SK-N-SH treated with all-trans-retinoic acid at 6 μM for 48 hours (cell line): ENCODE results near the gene CFAP45.
"Not testable (repeated sequence)": the region's sequence is repeated elsewhere in the genome, so short reads cannot be mapped to it uniquely, and the experiment has no call there.

Experiments
- ATAC-seq: fragments of 200-7000 bp; cut with Tn5 transposase; 3 replicates; pipeline ENCODE4 v1.9.1; 2020; ENCODE audit warnings: mild to moderate bottlenecking, moderate library complexity
- ARNTL ChIP-seq: fragments of 450-650 bp; formaldehyde crosslinking; IDR thresholded peaks from 2 replicates; pipeline ENCODE4 v1.5.0; 2020; ENCODE audit warnings: low read depth, mild to moderate bottlenecking, moderate library complexity, borderline replicate concordance
- BACH2 ChIP-seq: fragments of 250-450 bp; sonication (Bioruptor Pico); IDR thresholded peaks from 2 replicates; pipeline ENCODE4 v1.9.0; 2021; ENCODE audit warnings: mild to moderate bottlenecking, borderline replicate concordance
- ESRRG ChIP-seq: fragments of 250-450 bp; sonication (Bioruptor Pico); IDR thresholded peaks from 2 replicates; pipeline ENCODE4 v1.6.1; 2021; ENCODE audit warnings: mild to moderate bottlenecking
- OSR1 ChIP-seq: fragments of 250-450 bp; sonication (Bioruptor Pico); IDR thresholded peaks from 2 replicates; pipeline ENCODE4 v1.8.0; 2022; ENCODE audit warnings: moderate library complexity, mild to moderate bottlenecking, inconsistent platforms
- PPARA ChIP-seq: fragments of 250-450 bp; sonication (Bioruptor Pico); IDR thresholded peaks from 2 replicates; pipeline ENCODE4 v1.5.0; 2020; ENCODE audit warnings: mild to moderate bottlenecking, borderline replicate concordance
- SNAI2 ChIP-seq: fragments of 250-450 bp; sonication (Bioruptor Pico); IDR thresholded peaks from 2 replicates; pipeline ENCODE4 v1.5.0; 2020; ENCODE audit warnings: mild to moderate bottlenecking, moderate library complexity
- ZC3H10 ChIP-seq: fragments of 250-450 bp; sonication (Bioruptor Pico); IDR thresholded peaks from 2 replicates; pipeline ENCODE4 v1.5.1; 2021; ENCODE audit warnings: mild to moderate bottlenecking, moderate library complexity
- ZFP3 ChIP-seq: fragments of 250-450 bp; sonication (Bioruptor Pico); IDR thresholded peaks from 2 replicates; pipeline ENCODE4 v1.5.0; 2020; ENCODE audit warnings: mild to moderate bottlenecking, moderate library complexity
- ZFP30 ChIP-seq: fragments of 450-650 bp; formaldehyde crosslinking; IDR thresholded peaks from 2 replicates; pipeline ENCODE4 v1.5.0; 2022; ENCODE audit warnings: mild to moderate bottlenecking, moderate library complexity
- ZNF565 ChIP-seq: fragments of 450-650 bp; formaldehyde crosslinking; conservative IDR thresholded peaks from 2 replicates; pipeline ENCODE4 v1.5.0; 2020; ENCODE audit warnings: low read depth, mild to moderate bottlenecking, moderate library complexity
- ZNF70 ChIP-seq: fragments of 450-650 bp; formaldehyde crosslinking; IDR thresholded peaks from 2 replicates; pipeline ENCODE4 v1.5.0; 2020; ENCODE audit warnings: mild to moderate bottlenecking, moderate library complexity
- ZNF8 ChIP-seq: fragments of 450-650 bp; formaldehyde crosslinking; IDR thresholded peaks from 2 replicates; pipeline ENCODE4 v1.5.0; 2020; ENCODE audit warnings: mild to moderate bottlenecking, moderate library complexity
- TF ChIP-seq, protein P1 (sequence below): fragments of 250-450 bp; sonication (Bioruptor Pico); IDR thresholded peaks from 2 replicates; pipeline ENCODE4 v1.5.1; 2020; ENCODE audit warnings: low read depth, mild to moderate bottlenecking, moderate library complexity
- TF ChIP-seq, protein P2 (sequence below): fragments of 250-450 bp; sonication (Bioruptor Pico); IDR thresholded peaks from 2 replicates; pipeline ENCODE4 v1.8.0; 2020; ENCODE audit warnings: mild to moderate bottlenecking, moderate library complexity, borderline replicate concordance
- TF ChIP-seq, protein P3 (sequence below): fragments of 250-450 bp; sonication (Bioruptor Pico); IDR thresholded peaks from 2 replicates; pipeline ENCODE4 v1.5.1; 2021; ENCODE audit warnings: mild to moderate bottlenecking, moderate library complexity
- TF ChIP-seq, protein P4 (sequence below): fragments of 250-450 bp; sonication (Bioruptor Pico); IDR thresholded peaks from 2 replicates; pipeline ENCODE4 v1.5.0; 2020; ENCODE audit warnings: mild to moderate bottlenecking, moderate library complexity
- TF ChIP-seq, protein P5 (sequence below): fragments of 250-450 bp; sonication (Bioruptor Pico); IDR thresholded peaks from 2 replicates; pipeline ENCODE4 v1.8.0; 2021; ENCODE audit warnings: low read depth, mild to moderate bottlenecking, moderate library complexity, borderline replicate concordance

Gene CFAP45

DNA sequence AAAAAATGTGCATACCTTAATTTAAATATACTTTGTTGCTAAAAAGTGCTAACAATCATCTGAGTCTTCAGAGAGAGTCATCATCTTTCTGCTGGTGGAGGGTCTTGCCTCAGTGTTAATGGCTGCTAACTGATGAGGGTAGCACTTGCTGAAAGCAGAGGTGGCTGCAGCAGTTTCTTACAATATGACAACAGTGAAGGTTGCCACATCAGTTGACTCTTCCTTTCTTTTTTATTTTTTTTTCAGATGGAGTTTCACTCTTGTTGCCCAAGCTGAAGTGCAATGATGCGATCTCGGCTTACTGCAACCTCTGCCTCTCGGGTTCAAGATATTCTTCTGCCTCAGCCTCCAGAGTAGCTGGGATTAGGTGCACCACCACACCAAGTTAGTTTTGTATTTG lies 2.6 kb upstream of the CFAP45 start:
- TF ChIP-seq, protein P1, sequence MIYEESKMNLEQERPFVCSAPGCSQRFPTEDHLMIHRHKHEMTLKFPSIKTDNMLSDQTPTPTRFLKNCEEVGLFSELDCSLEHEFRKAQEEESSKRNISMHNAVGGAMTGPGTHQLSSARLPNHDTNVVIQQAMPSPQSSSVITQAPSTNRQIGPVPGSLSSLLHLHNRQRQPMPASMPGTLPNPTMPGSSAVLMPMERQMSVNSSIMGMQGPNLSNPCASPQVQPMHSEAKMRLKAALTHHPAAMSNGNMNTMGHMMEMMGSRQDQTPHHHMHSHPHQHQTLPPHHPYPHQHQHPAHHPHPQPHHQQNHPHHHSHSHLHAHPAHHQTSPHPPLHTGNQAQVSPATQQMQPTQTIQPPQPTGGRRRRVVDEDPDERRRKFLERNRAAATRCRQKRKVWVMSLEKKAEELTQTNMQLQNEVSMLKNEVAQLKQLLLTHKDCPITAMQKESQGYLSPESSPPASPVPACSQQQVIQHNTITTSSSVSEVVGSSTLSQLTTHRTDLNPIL (CRISPR knock-in tag), result no peak
- no peak for TF ChIP-seq OSR1
- TF ChIP-seq ARNTL (CRISPR knock-in tag), result no peak
- TF ChIP-seq PPARA (CRISPR knock-in tag), result no peak
- no peak for TF ChIP-seq ZC3H10 (CRISPR knock-in tag)
- TF ChIP-seq, protein P2, sequence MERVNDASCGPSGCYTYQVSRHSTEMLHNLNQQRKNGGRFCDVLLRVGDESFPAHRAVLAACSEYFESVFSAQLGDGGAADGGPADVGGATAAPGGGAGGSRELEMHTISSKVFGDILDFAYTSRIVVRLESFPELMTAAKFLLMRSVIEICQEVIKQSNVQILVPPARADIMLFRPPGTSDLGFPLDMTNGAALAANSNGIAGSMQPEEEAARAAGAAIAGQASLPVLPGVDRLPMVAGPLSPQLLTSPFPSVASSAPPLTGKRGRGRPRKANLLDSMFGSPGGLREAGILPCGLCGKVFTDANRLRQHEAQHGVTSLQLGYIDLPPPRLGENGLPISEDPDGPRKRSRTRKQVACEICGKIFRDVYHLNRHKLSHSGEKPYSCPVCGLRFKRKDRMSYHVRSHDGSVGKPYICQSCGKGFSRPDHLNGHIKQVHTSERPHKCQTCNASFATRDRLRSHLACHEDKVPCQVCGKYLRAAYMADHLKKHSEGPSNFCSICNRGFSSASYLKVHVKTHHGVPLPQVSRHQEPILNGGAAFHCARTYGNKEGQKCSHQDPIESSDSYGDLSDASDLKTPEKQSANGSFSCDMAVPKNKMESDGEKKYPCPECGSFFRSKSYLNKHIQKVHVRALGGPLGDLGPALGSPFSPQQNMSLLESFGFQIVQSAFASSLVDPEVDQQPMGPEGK (CRISPR knock-in tag), result no peak
- no peak for TF ChIP-seq ZFP3 (CRISPR knock-in tag)
- TF ChIP-seq ZNF70 (CRISPR knock-in tag), result no peak
- no peak for TF ChIP-seq BACH2 (CRISPR knock-in tag)
- no peak for TF ChIP-seq ZFP30 (CRISPR knock-in tag)
- TF ChIP-seq ESRRG (CRISPR knock-in tag), result no peak
- ATAC-seq, result no peak

DNA sequence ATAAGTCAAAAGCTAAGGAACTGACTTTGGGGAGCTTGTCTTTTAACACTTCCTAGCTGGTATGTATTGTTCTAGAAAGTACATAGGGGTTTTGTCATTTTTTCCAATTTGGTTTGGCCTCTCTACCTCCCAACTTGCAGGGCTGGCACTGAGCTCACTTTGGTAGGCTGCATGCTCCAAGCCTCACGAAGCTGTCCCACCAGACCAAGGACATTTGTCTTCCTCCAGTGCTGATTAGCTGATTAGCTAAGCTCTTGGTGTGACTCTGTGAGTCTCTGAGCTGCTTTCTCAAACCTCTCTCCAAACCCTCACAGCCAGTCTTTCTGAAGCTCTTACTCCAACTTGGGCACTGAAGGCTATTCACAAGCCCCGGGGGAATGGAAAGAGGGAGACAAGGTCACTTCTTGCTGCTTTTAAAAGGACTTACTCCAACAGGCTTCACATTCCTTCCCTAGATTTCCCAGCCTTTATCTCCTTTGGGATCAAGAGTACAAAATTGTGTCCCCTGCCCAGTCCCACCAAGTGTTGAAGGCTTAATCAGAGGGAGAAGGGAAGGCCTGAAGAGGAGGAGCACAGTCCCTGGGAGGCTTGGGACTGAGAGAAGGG lies 893 bp upstream of the CFAP45 start:
- TF ChIP-seq, protein P3, sequence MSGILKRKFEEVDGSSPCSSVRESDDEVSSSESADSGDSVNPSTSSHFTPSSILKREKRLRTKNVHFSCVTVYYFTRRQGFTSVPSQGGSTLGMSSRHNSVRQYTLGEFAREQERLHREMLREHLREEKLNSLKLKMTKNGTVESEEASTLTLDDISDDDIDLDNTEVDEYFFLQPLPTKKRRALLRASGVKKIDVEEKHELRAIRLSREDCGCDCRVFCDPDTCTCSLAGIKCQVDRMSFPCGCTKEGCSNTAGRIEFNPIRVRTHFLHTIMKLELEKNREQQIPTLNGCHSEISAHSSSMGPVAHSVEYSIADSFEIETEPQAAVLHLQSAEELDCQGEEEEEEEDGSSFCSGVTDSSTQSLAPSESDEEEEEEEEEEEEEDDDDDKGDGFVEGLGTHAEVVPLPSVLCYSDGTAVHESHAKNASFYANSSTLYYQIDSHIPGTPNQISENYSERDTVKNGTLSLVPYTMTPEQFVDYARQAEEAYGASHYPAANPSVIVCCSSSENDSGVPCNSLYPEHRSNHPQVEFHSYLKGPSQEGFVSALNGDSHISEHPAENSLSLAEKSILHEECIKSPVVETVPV (CRISPR knock-in tag), result no peak
- TF ChIP-seq, protein P4, sequence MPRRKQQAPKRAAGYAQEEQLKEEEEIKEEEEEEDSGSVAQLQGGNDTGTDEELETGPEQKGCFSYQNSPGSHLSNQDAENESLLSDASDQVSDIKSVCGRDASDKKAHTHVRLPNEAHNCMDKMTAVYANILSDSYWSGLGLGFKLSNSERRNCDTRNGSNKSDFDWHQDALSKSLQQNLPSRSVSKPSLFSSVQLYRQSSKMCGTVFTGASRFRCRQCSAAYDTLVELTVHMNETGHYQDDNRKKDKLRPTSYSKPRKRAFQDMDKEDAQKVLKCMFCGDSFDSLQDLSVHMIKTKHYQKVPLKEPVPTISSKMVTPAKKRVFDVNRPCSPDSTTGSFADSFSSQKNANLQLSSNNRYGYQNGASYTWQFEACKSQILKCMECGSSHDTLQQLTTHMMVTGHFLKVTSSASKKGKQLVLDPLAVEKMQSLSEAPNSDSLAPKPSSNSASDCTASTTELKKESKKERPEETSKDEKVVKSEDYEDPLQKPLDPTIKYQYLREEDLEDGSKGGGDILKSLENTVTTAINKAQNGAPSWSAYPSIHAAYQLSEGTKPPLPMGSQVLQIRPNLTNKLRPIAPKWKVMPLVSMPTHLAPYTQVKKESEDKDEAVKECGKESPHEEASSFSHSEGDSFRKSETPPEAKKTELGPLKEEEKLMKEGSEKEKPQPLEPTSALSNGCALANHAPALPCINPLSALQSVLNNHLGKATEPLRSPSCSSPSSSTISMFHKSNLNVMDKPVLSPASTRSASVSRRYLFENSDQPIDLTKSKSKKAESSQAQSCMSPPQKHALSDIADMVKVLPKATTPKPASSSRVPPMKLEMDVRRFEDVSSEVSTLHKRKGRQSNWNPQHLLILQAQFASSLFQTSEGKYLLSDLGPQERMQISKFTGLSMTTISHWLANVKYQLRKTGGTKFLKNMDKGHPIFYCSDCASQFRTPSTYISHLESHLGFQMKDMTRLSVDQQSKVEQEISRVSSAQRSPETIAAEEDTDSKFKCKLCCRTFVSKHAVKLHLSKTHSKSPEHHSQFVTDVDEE (CRISPR knock-in tag), result no peak
- TF ChIP-seq, protein P1 (CRISPR knock-in tag), result no peak
- TF ChIP-seq ZC3H10 (CRISPR knock-in tag) (no peak), OSR1 (no peak), ZNF70 (CRISPR knock-in tag) (no peak), ESRRG (CRISPR knock-in tag) (no peak), PPARA (CRISPR knock-in tag) (no peak), ZFP30 (CRISPR knock-in tag) (no peak)
- TF ChIP-seq, protein P5, sequence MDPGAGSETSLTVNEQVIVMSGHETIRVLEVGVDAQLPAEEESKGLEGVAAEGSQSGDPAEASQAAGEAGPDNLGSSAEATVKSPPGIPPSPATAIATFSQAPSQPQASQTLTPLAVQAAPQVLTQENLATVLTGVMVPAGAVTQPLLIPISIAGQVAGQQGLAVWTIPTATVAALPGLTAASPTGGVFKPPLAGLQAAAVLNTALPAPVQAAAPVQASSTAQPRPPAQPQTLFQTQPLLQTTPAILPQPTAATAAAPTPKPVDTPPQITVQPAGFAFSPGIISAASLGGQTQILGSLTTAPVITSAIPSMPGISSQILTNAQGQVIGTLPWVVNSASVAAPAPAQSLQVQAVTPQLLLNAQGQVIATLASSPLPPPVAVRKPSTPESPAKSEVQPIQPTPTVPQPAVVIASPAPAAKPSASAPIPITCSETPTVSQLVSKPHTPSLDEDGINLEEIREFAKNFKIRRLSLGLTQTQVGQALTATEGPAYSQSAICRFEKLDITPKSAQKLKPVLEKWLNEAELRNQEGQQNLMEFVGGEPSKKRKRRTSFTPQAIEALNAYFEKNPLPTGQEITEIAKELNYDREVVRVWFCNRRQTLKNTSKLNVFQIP (CRISPR knock-in tag), result no peak
- ATAC-seq, result no peak

DNA sequence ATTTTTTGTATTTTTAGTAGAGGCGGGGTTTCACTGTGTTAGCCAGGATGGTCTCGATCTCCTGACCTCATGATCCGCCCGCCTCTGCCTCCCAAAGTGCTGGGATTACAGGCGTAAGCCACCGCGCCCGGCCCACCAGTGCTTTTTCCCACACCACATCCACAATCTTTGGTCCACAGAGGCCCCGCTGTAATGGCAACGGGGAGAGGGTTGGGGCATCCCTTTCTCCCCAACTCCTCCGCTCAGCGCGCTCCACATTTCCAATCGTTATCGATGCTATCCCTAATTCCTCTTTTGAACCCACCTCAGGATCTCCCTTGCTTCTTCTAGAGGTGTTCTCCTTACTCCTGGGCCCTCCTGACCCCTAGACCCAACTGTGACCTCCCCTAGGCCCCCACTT lies 331 bp downstream of the CFAP45 start:
- ATAC-seq, result not testable (repeated sequence)

DNA sequence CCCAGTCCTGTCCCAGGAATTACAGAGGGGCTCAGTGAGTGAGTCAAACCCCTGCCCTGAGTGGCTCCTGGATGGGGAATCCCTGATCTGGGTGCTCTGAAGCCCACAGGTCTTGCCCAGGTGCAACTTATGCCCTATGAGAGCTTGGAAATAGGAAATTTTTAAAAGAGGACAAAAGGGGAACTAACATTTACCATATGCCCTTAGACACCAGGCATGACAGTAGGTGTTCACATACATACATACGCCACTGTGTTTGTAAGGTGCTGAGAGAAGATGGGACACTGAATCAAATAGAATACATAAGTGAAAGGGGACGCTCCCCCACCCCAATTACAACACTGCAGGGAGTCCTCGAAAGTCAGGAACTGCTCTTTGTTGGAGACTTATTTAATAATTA lies 1.4 kb downstream of the CFAP45 start:
- TF ChIP-seq ESRRG (CRISPR knock-in tag) (no peak), ZNF8 (CRISPR knock-in tag) (no peak), ZNF565 (CRISPR knock-in tag) (no peak), BACH2 (CRISPR knock-in tag) (no peak), SNAI2 (CRISPR knock-in tag) (no peak), PPARA (CRISPR knock-in tag) (no peak), ZC3H10 (CRISPR knock-in tag) (no peak), ZFP3 (CRISPR knock-in tag) (no peak)
- TF ChIP-seq, protein P3 (CRISPR knock-in tag), result no peak
- TF ChIP-seq, protein P2 (CRISPR knock-in tag), result no peak

More for the DNA sequence above, 1.4 kb downstream of the CFAP45 start:
- ATAC-seq, result no peak
